Globus pallidus (tissue), 1 donor: ENCODE results near the gene URB1.
A peak's percentile ranks its signal among the peaks of the same experiment; 100 is the strongest.
"Not testable (repeated sequence)": the region's sequence is repeated elsewhere in the genome, so short reads cannot be mapped to it uniquely, and the experiment has no call there.

Experiments
- DNase-seq: peaks from one replicate; pipeline ENCODE4 v3.0.0-alpha.2; 2015; ENCODE audit warnings: low spot score

URB1 gene

GRCh38 chr21:32392880-32393676 is at the start of gene URB1:
Gene URB1 (minus strand): TSS chr21:32393012. CDS start chr21:32392910, 102 bp downstream.
- peak; percentile 89 for DNase-seq

GRCh38 chr21:32437729-32438128 is 44.9 kb upstream of the URB1 start:
- DNase-seq = no peak

GRCh38 chr21:32432982-32433660 is 40.3 kb upstream of the URB1 start:
- DNase-seq = not testable (repeated sequence)

- no peak for DNase-seq
Measured at GRCh38 chr21:32427958-32428623, 35.3 kb upstream of the URB1 start.

GRCh38 chr21:32426592-32427051 is 33.8 kb upstream of the URB1 start:
- peak; percentile 93 for DNase-seq

GRCh38 chr21:32426066-32426465 is 33.3 kb upstream of the URB1 start:
- peak; percentile 18 for DNase-seq

- peak; percentile 34 for DNase-seq
Measured at GRCh38 chr21:32425628-32426027, 32.8 kb upstream of the URB1 start.

- DNase-seq = no peak
Measured at GRCh38 chr21:32424674-32425073, 31.9 kb upstream of the URB1 start.

- DNase-seq = no peak
Measured at GRCh38 chr21:32424191-32424535, 31.4 kb upstream of the URB1 start.

GRCh38 chr21:32423320-32424190 is 30.7 kb upstream of the URB1 start:
- DNase-seq = peak; percentile 47

GRCh38 chr21:32422064-32422463 is 29.3 kb upstream of the URB1 start:
- DNase-seq = no peak

GRCh38 chr21:32418146-32418545 is 25.3 kb upstream of the URB1 start:
- no peak for DNase-seq

- no peak for DNase-seq
Measured at GRCh38 chr21:32415451-32416398, 22.9 kb upstream of the URB1 start.

GRCh38 chr21:32414579-32415358 is 22.0 kb upstream of the URB1 start:
- peak; percentile 76 for DNase-seq

GRCh38 chr21:32413697-32414578 is 21.1 kb upstream of the URB1 start:
- peak; percentile 43 for DNase-seq

GRCh38 chr21:32413015-32413504 is 20.2 kb upstream of the URB1 start:
- DNase-seq = peak; percentile 42

- peak; percentile 35 for DNase-seq
Measured at GRCh38 chr21:32412162-32413014, 19.6 kb upstream of the URB1 start, which contains the start of gene EVA1C. Gene EVA1C (plus strand): TSS chr21:32412706. CDS start chr21:32412854, 148 bp downstream.
